ENCODE data around the gene ZNF548. TPM values are rescaled to one million over a fixed set of nuclear protein-coding genes. Genes with fewer than 3 reads are reported as not detected.

The ZNF548 gene
- total RNA-seq, 1 donor from 2014 or later = 24.9 TPM

DNA sequence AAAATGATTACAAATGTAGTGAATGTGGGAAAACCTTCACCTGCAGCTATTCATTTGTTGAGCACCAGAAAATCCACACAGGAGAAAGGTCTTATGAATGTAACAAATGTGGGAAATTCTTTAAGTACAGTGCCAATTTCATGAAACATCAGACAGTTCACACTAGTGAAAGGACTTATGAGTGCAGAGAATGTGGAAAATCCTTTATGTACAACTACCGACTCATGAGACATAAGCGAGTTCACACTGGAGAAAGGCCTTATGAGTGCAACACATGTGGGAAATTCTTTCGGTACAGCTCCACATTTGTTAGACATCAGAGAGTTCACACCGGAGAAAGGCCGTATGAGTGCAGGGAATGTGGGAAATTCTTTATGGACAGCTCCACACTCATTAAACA lies 9.2 kb downstream of the ZNF548 start:
- DNase-seq (ENCODE audit: low read depth) = no peak

DNA sequence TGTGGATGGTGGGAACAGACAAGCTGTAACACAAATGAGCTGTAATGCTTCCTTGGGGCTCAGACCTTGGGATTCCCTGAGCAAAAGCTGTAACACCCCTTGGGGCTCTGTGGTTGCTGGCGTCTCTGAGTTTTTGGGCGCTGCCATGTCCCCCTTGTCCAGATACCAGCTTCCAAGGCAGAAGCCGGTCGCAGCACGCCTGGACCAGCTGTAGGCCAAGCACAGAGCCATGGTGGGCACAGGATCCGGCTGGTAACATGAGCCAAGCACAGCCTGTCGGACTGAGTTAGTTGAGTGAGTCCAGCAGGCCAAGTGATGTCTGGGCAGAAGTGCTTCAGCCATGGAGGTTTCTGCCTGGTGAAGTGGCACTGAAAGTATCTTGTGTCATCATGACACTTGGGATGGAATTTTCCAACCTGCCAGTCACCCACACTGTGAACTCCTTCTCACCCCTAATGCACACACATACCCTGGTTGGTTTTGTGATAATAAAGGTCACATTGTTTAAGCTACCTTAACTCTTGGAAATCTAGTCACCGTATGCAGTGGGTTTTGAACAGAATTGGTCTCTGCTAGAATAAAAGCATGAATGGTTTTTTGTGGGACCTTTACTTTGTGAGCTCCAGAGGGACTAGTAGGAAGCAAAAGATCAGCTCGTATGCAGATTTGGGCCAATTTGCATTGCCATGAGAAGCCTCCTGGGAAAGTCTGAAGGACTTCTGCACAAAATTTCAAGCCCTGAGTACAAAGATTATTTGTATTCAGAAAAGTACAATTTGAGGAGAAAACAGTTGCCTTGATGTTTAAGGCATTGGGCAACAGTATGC lies 14.3 kb downstream of the ZNF548 start:
- DNase-seq (ENCODE audit: low read depth) = no peak

DNA sequence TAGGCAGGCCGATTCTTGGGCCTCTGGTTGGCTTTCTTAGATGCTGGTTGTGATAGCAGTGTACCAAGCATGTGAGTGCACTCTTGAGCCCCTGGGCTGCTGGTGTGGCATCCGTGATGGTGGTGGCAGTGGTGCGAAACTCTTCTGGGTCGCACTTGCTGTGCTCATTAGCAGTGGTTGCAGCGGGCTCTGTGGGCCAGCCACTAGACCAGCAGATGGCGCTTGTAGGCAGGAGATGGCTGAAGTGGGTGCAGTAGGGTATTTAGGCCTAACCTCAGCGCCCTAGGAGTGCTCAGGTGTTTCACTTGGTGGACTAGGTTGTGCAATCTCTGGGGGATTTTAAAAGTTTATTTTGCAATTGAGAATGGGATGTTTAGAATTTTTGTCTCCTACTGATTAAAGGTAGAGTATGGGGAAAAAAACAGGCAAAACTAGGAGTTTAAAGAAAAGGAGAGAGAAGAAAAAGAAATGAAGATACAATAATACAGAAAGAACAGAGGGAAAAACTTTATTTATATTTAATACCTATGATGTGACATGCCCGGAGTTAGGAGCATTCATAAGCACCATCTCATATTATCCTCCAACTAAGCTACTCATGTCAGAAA lies 17.0 kb downstream of the ZNF548 start:
- peak; percentile 24 for DNase-seq (ENCODE audit: low read depth)

DNA sequence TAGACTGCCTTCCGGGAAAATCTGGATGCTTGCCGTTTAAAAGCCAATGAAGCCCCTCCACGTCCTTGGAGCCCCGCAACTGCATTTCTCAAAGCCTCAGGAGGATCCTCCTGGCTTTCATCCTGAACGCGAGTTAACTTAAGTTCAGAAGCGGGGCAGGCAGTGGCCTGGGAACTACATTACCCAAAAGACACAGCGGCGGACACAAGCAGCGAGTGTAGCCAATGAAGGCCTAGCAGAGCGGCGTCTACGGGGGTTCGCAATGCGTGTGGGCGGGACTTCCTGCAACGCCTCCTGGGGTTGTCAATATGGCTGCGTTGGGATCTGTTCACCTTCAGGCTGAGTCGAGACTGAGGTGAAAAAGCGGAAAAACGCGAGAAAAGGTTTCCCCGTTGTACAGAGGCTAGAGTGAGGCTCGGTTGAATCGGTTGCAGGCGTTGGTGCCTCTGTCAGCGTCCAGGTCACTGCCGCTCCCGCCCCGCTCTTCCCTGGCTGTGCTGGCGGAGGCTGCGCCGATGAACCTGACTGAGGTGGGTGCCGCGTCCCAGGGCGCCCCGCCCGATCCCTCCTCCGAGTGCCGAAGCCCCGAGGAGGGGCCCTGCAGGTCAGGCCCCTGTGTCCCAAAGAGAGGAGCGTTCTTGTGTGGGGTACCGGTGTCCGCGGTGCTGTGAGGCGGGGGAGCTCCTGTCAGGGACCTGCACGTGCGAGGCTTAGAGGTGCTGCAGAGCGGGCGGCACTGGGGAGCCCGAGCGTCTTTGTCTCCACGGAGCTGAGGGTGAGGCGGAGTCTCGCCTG lies 21.4 kb downstream of the ZNF548 start, which contains the start of gene ZNF17:
Gene ZNF17 (plus strand): TSS at position 285 of the 795 bp plus-strand sequence. CDS start 2,455 bp downstream, outside the sequence.
- peak; percentile 90 for DNase-seq (ENCODE audit: low read depth)

DNA sequence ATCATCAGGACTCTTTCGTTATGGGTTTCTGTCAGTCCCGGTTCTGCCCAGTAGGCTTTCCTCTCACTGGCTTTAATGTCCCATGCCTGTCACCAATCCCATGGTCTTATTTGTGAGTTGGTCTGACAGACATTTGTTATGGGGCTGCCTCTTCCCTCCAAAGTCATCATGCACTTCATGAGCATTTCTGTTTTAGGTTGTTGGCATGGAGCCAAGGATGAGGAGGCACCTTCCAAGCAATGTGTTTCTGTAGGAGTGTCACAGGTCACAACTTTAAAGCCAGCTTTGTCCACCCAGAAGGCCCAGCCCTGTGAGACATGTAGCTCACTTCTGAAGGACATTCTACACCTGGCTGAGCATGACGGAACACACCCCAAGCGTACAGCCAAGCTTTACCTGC lies 29.8 kb downstream of the ZNF548 start:
- DNase-seq (ENCODE audit: low read depth) = no peak

DNA sequence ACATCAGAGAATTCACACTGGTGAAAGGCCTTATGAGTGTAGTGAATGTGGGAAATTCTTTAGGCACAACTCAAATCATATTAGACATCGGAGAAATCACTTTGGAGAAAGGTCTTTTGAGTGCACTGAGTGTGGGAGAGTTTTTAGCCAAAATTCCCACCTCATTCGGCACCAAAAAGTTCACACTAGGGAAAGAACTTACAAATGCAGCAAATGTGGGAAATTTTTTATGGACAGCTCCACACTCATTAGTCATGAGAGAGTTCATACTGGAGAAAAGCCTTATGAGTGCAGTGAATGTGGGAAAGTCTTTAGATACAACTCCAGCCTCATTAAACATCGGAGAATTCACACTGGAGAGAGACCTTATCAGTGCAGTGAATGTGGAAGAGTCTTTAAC lies 31.4 kb downstream of the ZNF548 start:
- DNase-seq (ENCODE audit: low read depth) = no peak

DNA sequence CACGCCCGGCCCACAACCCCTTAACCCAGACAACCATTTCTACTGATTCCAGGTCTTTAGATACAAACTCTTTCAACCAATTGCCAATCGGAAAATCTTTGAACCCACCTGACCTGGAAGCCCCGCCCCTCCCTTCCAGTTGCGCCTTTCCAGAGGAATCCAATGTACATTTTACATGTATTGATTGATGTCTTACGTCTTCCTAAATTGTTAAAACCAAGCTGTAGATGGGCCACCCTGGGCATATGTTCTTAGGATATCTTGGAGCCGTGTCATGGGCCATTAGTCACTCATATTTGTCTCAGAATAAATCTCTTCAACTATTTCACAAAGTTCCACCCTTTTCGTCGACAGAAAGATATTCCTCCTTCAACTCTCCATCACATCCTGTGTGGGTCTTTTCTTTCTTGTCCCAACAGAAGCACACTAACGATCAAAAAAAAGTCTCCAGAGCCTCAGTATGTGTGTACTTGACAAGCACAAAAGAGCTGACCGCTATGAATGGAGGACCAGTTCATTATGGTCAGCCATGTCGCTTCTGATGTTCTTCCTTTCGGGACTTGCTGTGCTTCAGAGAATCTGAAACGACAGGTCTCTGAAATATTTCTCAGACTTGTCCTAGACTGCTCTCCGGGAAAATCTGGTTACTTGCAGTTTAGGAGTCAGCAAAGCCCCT lies 44.9 kb downstream of the ZNF548 start:
- no peak for DNase-seq (ENCODE audit: low read depth)

DNA sequence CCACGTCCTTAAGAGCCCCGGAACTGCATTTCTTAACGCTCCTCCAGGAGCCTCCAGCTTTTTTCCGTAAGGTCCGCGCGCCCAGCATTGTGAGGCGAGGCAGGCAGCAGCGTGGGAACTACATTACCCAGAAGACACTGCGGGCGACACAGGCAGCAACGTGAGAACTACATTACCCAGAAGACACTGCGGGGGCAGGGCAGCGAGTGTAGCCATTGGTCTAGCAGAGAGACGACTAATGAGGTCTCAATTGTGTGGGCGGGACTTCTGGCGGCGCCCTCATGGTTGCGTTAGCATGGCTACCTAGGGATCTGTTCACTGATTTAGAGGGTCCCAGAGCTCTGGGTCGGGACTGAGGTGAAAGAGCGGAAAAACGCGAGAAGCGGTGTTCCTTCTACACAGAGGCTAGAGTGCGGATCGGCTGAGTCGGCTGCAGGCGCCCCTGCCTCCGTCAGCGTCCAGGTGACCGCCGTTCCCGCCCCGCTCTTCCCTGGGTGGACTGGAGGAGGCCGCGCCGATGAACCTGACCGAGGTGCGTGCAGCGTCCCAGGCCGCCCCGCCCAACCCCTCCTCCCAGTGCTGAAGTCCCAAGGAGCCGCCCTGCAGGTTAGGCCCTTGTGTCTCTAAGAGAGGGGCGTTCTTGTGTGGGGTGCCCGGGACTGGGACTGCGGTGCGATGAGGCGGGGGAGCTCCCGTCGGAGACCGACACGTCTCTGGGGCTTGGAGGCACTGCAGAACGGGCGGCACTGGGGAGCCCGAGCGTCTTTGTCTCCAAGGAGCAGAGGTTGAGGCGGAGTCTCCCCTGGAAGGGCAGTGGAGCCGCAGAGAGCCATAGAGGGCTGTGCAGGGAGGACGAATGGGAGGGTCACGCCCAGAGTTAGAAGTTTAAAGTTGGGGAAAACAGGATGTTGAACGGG lies 45.7 kb downstream of the ZNF548 start, which contains the start of gene ZNF749:
Gene ZNF749 (plus strand): TSS at position 264 of the 917 bp plus-strand sequence. CDS start 254 bp downstream, at position 518.
- DNase-seq (ENCODE audit: low read depth) = peak; percentile 97

DNA sequence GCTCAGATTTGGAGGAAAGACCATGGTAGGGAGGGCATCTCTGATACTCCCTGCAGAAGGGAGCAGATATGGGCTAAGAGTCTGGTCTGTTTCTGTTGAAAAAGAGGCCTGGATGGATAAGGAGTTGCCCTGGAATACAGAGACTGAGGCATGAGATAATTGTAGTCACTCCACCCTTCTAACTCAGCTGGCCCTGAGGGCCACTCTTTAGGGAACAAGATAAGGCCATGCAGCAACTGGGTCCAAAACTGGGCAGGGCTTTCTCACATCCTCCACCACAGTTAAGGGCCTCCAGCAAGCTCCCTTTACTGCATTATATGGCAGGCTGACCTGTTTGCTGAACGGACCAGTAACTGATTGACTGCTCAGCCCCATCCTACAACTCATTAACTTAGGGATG lies 46.8 kb downstream of the ZNF548 start:
- peak; percentile 13 for DNase-seq (ENCODE audit: low read depth)

DNA sequence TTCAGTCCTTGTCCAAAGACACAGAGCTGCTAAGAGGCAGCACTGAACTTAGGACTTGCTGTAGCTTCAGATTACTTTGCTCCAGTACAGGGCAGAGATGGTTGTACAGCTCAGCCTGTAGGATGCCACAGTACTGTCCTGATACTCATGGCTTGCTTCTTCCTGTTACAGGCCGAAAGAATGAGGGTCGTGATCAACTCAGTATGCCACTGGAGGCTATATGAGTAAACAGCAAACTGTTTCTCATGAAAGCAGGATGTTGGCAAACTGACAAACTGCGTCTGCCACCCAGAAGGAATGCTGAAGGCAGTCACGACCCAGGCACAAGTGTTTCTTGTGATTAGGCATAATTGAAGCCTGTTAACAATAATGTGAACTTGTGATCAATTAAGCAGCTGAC lies 48.3 kb downstream of the ZNF548 start:
- DNase-seq (ENCODE audit: low read depth) = no peak

DNA sequence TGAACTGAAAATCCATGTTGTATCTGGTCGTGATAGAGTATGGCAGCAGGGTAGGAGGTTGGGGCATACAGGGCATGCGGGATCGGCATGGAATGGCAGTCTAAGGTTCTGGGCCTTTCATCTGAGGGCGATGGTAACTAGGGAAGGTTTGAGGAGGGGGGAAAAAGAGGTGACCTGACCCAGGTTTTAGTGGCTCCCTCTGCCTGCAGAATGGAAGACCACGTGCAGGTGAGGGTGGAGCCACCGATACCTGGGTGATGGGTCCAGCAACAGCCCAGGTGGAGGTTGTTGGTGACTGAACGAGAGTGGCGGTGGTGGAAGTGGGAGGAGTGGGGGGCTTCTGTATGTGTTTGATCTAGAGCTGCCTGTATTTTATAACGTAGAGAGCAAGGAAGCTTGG lies 49.3 kb downstream of the ZNF548 start:
- DNase-seq (ENCODE audit: low read depth) = no peak

DNA sequence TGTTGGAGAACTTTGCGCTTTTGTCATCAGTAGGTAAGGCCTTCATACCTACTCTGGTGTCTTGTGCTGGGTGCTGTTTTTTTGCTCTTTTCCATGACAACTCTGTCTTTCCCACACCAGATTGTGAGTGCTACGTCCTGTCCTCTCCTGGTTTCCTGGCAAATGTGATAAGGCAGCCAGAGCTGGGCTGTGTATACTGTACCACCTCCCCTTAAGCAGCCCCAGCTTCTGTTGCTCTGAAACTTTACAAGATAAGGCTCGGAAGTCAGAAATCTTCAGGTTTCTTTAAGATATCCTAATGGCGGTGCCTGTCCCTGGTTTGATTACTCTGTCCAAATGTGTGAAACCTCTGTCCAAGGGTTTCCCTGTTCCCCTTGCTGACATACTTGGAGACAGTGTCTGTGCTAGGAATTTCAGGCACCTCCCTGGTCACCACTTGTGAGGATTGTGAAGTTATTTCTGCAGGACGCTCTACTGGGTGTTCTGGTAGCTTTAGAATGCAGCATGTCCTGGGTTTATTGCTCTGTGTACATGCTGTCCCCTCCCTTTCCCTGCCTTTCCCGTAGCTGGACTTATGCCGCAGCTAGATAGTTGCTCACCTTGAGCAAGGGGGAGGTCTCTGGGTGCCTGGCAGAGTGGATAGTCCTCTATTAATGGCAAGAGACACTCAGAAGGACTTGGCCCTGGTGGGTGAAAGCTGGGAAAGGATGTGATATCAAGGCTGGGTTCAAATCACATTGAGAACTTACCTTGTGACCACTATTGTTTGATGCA lies 52.5 kb downstream of the ZNF548 start:
- DNase-seq (ENCODE audit: low read depth) = no peak

DNA sequence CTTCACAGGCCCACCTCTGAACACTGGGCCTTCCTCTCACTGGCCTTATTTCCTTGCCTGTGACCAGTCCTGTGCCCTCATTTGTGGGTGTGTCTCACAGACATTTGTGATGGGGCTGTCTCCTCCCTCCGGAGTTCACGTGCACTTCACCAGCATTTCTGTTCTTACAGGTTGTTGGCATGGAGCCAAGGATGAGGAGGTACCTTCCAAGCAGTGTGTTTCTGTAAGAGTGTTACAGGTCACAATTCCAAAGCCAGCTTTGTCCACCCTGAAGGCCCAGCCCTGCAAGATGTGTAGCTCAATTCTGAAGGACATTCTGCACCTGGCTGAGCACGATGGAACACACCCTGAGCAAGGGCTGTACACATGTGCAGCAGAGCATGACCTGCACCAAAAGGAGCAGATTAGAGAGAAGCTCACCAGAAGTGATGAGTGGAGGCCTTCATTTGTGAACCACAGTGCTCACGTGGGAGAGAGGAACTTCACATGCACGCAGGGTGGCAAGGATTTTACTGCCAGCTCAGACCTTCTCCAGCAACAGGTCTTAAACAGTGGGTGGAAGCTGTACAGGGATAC lies 53.6 kb downstream of the ZNF548 start:
- DNase-seq (ENCODE audit: low read depth) = no peak

DNA sequence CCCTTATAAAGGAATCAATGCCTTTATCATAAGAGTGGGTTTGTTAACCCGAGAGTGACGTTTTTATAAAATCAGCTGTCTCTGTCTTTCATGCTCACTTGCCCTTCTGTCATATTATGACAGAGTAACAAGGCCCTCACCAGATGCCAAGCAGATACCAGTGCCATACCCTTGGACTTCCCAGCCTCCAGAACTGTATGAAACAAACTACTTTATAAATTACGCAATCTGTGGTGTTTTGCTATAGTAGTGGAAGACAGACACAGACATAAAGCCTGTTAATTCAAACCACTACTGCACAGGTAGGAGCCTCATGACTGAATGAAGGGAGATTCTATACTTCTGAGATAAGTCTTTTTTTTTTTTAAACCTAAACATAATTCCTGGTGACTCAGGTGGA lies 62.7 kb downstream of the ZNF548 start:
- no peak for DNase-seq (ENCODE audit: low read depth)

Other genes with a start within 250 kb of the ZNF548 start
- not detected in 2 replicates for gene ZIM3, start 244.7 kb upstream of the ZNF548 start, total RNA-seq
- not detected in 2 replicates for gene DUXA, start 222.4 kb upstream of the ZNF548 start, total RNA-seq
- gene ZNF264, start 198.4 kb upstream of the ZNF548 start, total RNA-seq = 37.5 and 69.3 TPM in 2 replicates
- 0.20 and 3.1 TPM in 2 replicates for gene AURKC, start 158.8 kb upstream of the ZNF548 start, total RNA-seq
- gene ZNF805, start 149.2 kb upstream of the ZNF548 start, total RNA-seq = 31.3 and 39.8 TPM in 2 replicates
- gene ZNF460, start 109.4 kb upstream of the ZNF548 start, total RNA-seq = 88.0 and 164 TPM in 2 replicates
- gene ZNF543, start 69.4 kb upstream of the ZNF548 start, total RNA-seq = 9.4 and 19.2 TPM in 2 replicates
- 12.2 and 13.5 TPM in 2 replicates for gene ZNF304, start 38.6 kb upstream of the ZNF548 start, total RNA-seq
- 15.5 and 17.2 TPM in 2 replicates for gene TRAPPC2B, start 26.3 kb upstream of the ZNF548 start, total RNA-seq
- gene ZNF547, start 26.3 kb upstream of the ZNF548 start, total RNA-seq = 1.9 and 7.3 TPM in 2 replicates
- gene ZNF17, start 21.3 kb downstream of the ZNF548 start, total RNA-seq = 7.6 and 19.4 TPM in 2 replicates
- gene ZNF749, start 45.5 kb downstream of the ZNF548 start, total RNA-seq = 11.6 and 15.8 TPM in 2 replicates
- 0.35 and 0.75 TPM in 2 replicates for gene VN1R1, start 67.3 kb downstream of the ZNF548 start, total RNA-seq
- 18.9 and 23.5 TPM in 2 replicates for gene ZNF772, start 87.7 kb downstream of the ZNF548 start, total RNA-seq
- 6.3 and 10.2 TPM in 2 replicates for gene ZNF419, start 97.9 kb downstream of the ZNF548 start, total RNA-seq
- 18.9 and 22.1 TPM in 2 replicates for gene ZNF773, start 110.1 kb downstream of the ZNF548 start, total RNA-seq
- 7.5 and 9.2 TPM in 2 replicates for gene ZNF549, start 137.5 kb downstream of the ZNF548 start, total RNA-seq
- gene ZNF550, start 170.0 kb downstream of the ZNF548 start, total RNA-seq = 5.2 and 8.4 TPM in 2 replicates
- 4.3 and 6.4 TPM in 2 replicates for gene ZNF416, start 189.1 kb downstream of the ZNF548 start, total RNA-seq
- 5.0 and 8.3 TPM in 2 replicates for gene ZIK1, start 194.3 kb downstream of the ZNF548 start, total RNA-seq
- 3.8 and 11.8 TPM in 2 replicates for gene ZNF530, start 210.0 kb downstream of the ZNF548 start, total RNA-seq
- gene ZNF134, start 224.4 kb downstream of the ZNF548 start, total RNA-seq = 15.6 and 23.8 TPM in 2 replicates
- gene ZNF211, start 243.3 kb downstream of the ZNF548 start, total RNA-seq = 7.8 and 17.2 TPM in 2 replicates

Measured in renal cortical epithelial cell (primary cell).